Fibroblast of skin of scalp (primary cell): ENCODE measurements around the gene CALML3. TPM values are rescaled to one million over a fixed set of nuclear protein-coding genes. Genes with fewer than 3 reads are reported as not detected.
"Not testable (repeated sequence)": the region's sequence is repeated elsewhere in the genome, so short reads cannot be mapped to it uniquely, and the experiment has no call there.

Experiments
- DNase-seq: peaks from one replicate; pipeline ENCODE4 v3.0.0-alpha.2; 2013
- polyA plus RNA-seq, 2 experiments: library from polyadenylated mRNA; unstranded; fragments of 120-200 nt; gene quantifications; one replicate each; pipeline ENCODE4 v1.2.1, GENCODE V29; 2013; ENCODE audit not compliant: insufficient read length in 2 of 2

Gene CALML3
- not detected for polyA plus RNA-seq (2013, experiment 1 of 2; ENCODE audit: insufficient read length)
- polyA plus RNA-seq (2013, experiment 2 of 2; ENCODE audit: insufficient read length): not detected

- no peak for DNase-seq
Measured at GRCh38 chr10:5524641-5525560, at the start of gene CALML3. Gene CALML3 (plus strand): TSS chr10:5524961. CDS start chr10:5525086, 125 bp downstream.

DNA sequence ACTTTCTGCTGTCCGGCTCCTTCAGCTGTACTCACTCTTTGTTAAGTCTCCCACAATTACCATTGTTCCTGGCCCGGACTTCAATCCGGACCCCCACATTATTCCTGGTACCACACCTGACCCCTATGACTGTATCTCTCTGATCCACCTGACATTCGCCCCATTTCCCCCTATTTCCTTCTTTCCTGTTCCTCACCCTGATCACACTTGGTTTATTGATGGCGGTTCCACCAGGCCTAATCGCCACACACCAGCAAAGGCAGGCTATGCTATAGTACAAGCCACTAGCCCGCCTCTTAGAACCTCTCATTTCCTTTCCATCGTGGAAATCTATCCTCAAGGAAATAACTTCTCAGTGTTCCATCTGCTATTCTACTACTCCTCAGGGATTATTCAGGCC is 49.7 kb upstream of the CALML3 start:
- DNase-seq: not testable (repeated sequence)

GRCh38 chr10:5475974-5476807 is 48.6 kb upstream of the CALML3 start:
- not testable (repeated sequence) for DNase-seq

GRCh38 chr10:5476918-5477525 is 47.7 kb upstream of the CALML3 start:
- DNase-seq: no peak

DNA sequence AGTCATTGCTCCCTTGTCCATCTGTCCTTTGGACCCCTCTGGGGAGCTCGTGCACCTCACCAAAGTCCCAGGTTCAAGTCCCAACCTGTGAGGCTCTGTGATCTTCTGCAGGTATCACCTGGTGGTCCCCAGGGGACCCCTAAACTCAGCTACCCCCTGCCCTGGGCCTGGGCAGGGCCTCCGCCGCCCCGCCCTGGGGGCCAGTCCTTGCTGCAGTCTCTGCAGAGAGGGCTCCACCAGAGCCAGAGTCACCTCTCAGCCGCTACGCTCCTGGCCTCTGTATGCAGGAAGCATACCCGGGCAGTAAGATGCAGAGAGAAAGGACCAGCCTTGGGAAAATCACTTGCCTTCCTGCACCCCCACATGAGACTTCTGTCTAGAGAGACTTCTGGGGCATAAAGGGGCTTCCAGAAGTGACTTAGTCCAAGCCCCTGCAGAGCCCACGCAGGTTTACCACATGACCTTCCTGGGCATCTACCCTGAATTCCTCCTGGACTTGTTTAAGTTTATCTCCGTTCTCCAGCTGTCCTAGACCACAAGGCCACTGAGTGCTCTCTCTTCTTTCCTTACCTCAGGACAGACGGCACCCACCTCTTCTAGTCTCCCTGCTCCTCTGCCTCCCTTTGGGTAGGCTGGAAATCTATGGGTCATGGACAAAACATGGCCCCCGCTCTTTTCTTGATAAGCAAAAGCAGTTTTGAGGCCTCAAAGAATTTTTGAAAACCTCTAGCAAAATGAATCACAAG is 46.6 kb upstream of the CALML3 start:
- no peak for DNase-seq

- no peak for DNase-seq
Measured at GRCh38 chr10:5478694-5479305, 46.0 kb upstream of the CALML3 start.

- no peak for DNase-seq
Measured at GRCh38 chr10:5479481-5480161, 45.1 kb upstream of the CALML3 start.

DNA sequence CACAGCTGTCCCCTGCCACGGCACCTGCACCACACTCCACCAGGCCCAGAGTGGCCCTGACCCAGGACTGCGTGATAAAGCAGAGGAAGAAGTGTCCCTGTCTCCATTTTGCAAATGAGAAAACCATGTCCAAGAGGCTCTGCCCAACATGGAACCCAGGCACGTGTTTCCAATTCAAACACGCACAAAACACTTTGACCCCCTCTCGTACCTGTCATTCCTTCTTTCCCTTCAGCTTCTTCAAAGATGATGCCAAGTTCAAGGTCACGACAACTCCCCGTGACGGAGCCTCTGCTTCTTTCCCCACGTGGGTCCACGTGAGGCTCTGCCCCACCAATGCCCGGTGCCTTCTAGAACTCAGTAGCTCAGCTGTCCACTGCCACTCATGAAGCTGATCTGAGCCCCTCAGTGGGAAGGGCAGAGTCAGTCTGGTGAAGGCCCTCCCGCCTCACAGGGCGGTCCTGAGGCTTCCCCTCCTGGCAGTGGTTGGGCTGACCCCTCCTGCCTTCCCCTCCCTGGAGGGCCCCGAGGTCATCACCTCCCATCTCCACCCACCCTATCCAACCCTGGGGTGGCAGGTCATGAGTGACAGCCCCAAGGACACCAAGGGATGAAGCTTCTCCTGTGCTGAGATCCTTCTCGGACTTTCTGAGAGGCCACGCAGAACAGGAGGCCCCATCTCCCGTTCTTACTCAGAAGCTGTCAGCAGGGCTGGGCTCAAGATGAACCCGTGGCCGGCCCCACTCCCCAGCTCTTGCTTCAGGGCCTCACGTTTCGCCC is 44.4 kb upstream of the CALML3 start:
- DNase-seq: no peak

DNA sequence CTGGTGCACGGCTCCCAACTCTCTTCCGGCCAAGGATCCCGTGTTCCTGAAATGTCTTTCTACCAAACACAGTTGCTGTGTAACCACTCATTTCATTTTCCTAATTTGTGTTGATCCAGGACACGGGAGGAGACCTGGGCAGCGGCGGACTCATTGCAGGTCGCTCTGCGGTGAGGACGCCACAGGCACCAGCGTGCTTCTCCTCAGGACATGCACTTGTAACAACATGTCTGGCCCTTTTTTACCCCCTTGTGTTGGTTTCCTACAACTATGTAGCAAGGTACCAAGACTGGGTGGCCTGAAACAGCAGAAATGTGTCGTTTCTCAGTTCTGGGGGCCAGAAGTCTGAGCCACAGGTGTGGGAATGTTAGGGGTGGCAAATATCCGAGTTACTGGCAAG is 43.6 kb upstream of the CALML3 start:
- no peak for DNase-seq

DNA sequence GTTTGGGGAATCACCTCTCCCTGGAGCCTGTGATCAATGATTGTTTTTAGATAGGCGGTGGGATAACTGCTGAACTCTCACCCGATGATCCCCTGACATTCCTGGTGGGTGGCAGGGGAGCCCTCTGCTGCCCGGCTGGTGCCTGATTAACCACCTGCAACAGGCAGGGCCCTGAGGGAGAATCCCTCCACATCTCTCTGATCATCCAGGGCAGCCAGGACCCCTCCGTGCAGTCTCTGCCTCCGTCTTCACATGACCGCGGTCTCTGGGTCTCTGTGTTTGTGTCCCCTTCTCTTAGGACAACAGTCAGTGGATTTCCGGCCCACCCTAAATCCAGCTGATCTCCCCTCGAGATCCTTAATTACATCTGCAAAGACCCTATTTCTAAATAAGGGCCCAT is 42.7 kb upstream of the CALML3 start:
- DNase-seq: no peak

DNA sequence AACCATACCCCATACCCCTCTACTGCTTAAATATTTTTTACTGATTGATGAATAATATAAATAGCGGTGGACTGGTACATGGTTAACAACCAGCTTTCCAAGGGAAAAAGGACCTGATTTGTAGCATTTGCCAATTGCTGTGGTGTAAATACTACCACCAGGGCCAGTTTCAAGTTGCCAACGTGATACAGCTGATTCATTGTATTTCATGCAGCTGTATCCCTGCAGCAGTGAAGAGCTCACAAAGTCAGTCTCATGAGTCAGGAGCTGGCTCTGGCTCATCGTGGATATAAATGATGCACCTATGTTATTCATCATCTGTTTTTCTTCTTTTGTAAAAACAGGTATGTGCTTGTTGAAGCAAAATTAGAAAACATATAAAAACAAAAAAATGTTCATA is 40.6 kb upstream of the CALML3 start:
- no peak for DNase-seq

GRCh38 chr10:5485290-5485689 is 39.5 kb upstream of the CALML3 start:
- no peak for DNase-seq

DNA sequence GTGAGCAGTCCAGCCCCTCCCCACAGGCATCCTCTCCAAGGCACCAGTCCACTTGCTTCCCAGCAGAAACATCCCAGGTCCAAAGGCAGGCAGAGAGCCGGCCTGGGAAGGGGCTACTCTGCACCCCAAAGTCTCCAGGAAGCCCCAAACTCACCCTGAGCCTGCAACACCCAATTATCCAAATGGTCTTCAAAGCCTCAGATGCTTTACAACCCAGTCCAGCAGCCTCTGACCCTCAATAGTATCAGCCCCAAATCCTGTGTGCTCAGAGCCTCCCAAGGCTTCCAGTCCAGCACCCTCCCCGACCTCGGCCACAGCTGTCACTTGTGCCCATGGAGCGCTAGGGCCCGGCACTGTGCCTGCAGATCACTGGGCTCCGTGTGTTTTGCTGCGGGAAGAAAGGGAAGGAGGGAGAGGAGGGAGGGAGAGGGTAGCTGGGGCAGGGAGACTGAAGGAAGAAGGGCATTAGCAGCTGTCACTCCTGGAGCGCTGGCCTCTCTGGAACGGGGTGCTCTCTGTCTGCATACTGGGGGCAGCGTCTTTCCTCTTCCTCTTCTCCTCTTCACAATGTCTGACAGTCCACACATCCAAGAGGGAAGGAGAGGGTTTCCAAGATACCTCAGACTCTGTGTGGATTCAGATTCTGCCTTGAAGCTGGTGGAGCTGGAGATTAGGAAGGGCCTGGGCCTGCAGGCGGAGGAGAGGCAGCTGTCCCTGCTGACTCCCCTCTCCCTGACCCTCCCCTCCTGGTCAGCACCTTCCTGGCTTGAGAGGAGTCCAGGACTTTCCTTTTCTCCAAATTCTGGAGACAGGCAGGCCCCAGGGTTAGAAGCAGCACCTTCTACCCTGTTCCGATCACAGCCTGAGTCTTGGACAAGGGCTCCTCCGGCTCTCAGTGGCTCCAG is 38.6 kb upstream of the CALML3 start:
- DNase-seq: no peak

DNA sequence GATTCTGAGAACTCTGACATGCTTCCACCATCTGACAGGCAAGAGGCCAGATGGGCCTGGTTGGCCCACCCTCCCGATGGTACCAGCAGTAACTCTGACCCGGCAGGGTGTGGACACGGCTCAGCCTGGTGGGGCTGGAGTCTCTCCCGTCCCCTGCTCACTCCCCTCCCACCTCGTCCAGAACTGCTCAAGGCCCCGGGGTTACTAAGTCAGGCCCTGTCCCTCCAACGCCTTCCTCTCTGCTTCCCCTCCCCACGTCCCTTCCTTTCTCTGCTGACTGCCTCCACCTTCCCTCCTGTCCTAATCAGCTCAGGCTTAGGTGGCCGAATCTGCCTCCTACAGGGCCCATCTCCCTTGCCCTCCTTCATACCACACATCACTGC is 37.9 kb upstream of the CALML3 start:
- no peak for DNase-seq

DNA sequence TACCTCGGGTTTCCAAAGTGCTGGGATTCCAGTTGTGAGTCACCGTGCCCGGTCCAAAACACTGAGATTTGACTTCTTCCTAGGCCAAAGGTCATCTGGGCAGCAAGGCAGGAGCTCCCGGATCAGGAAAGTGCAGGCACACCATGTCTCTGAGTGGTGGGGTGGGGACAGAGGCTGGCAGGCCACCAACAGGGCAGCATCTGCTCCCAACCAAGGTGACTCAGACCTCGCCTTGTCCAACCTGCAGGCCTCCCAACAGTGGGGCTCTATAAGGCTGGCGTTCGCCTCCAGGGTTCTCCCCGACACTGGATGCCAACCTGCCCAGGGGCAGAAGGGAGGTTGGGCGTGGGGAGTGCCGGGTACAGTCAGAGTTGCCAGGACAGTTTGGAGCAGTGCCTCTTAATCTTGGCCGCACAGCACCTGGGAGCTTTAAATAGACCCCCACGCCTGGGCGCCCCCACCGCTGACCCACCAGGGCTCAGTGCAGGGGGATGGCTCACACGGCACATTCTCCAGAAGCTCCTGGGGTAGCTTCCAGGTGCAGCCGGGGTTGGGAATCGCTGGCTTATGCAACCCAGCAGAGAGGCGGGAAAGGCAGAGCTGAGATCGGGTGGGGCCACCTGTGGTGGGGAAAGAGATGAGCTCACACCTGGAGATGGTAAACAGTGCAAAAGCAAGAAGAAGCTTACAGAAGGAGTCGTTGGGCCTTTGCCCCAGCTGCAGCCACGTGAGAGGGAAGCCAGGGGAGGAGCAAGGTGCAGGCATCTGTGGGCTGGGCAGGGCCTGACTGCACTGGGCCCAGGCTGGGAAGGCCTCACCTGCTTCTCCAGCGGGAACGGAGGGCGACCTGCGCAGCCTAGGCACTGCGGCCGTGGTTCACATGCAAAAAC is 36.2 kb upstream of the CALML3 start:
- no peak for DNase-seq

GRCh38 chr10:5490032-5490431 is 34.7 kb upstream of the CALML3 start:
- no peak for DNase-seq

DNA sequence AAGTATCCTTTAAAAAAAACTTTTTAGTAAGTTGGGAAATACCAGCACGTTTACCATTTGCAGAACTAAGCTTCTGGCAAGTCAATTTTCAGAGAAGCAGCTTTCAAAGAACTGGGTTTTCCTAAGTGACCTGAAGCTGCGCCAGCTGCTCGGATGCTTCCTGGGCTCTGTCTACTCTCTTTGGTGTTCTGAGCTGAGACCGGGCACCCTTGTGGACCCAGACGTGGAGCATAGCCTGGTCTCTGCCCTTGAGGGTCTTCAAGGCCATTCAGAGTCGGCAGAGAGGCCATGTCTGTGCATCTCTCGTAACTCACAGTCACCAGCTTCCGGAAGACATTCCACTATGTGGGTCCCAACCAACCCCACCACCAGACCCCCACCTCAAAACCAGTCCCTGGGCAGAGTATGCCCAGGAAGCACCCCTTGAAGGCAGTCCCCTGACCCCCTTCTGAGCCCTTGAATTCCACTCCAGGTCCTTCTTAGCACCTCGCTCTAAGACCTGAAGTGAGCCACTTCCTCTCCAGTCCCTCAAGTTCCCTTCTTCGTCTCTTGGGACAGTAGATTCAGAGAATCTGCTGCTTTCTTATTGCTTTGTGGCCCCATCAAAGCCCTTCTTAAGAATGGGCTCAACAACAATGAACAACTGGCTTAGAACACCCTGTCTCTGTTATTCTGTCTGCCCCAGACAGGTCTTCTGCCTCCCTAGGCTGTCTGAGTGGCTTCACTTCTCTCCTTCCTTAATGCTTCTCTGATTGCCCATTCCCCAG is 33.9 kb upstream of the CALML3 start:
- DNase-seq: no peak
